Measurements from ENCODE around the gene PACS1.

PACS1 gene

DNA sequence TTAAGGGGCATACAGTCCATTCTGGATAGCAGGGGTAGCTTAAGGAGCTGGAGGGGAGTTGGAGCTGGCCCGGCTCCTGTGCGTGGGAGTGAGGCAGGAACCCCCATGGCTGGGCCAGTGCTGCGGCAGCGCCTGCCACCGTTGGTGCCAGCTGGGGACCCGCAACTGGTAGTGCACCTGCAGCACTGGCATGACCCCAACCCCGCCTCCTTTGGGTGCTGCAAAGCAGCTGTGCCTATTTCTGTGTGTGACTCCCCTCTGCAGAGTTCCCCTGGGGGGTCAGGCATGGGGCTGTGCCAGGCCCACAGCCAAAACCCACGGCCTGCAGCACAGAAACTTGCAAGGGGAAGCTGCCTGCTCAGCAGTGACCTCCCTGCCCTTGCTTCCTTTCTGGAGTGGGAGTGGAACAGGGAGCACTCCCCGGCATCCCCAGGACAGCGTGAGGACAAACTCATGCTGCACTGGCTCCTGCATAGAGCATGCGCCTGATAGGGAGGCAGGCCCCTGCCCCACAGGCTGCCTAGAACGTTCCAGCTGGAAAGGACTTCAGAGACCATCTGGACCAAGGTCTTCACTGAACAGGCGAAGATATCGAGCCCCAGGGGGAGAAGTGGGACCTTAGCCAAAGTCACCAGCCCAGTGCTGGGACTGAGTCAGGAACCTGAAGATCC lies 172.2 kb downstream of the PACS1 start:
- Histone ChIP-seq H3K36me3 (ENCODE audit: insufficient read depth, low read length) (no peaks in the 10 kb centered on the region), H3K9ac (ENCODE audit: low read depth, low read length, poor library complexity, severe bottlenecking) (no peak overlapping the region), H3F3A (ENCODE audit: low read depth) (no peaks in the 10 kb centered on the region), H3K9me2 (replicated peaks; ENCODE audit: low read depth, low read length) (no peaks in the 10 kb centered on the region), H3K79me2 (ENCODE audit: insufficient read depth, low read length) (no peaks in the 10 kb centered on the region), H2AFZ (ENCODE audit: low read length) (no peak overlapping the region), H3K9me3 (ENCODE audit: insufficient read depth, low read depth, low read length) (no peaks in the 10 kb centered on the region), H3K4me1 (ENCODE audit: insufficient read depth, low read length, poor library complexity, severe bottlenecking) (no peaks in the 10 kb centered on the region), H3K27me3 (ENCODE audit: insufficient read depth, low read length, poor library complexity, severe bottlenecking) (no peaks in the 10 kb centered on the region), H3K4me3 (ENCODE audit: low read length, poor library complexity, severe bottlenecking) (no peak overlapping the region), H3K4me2 (ENCODE audit: low read depth, low read length, poor library complexity, severe bottlenecking) (no peak overlapping the region), H4K20me1 (ENCODE audit: insufficient read depth, low read length, poor library complexity, severe bottlenecking) (no peaks in the 10 kb centered on the region)
- TF ChIP-seq CTCF (conservative IDR thresholded peaks at IDR 0.05; ENCODE audit: low read length) (no peak), EZH2phosphoT487 (IDR thresholded peaks at IDR 0.05; ENCODE audit: borderline replicate concordance) (no peak)

- Histone ChIP-seq H4K20me1 (ENCODE audit: insufficient read depth, low read length, poor library complexity, severe bottlenecking) (no peaks in the 10 kb centered on the region), H3K79me2 (ENCODE audit: insufficient read depth, low read length) (no peaks in the 10 kb centered on the region), H3K36me3 (ENCODE audit: insufficient read depth, low read length) (no peaks in the 10 kb centered on the region), H3K4me2 (ENCODE audit: low read depth, low read length, poor library complexity, severe bottlenecking) (no peak overlapping the region), H3K9me2 (replicated peaks; ENCODE audit: low read depth, low read length) (no peaks in the 10 kb centered on the region), H2AFZ (ENCODE audit: low read length) (no peak overlapping the region), H3K27me3 (ENCODE audit: insufficient read depth, low read length, poor library complexity, severe bottlenecking) (no peaks in the 10 kb centered on the region), H3F3A (ENCODE audit: low read depth) (no peaks in the 10 kb centered on the region), H3K4me1 (ENCODE audit: insufficient read depth, low read length, poor library complexity, severe bottlenecking) (no peaks in the 10 kb centered on the region), H3K9ac (ENCODE audit: low read depth, low read length, poor library complexity, severe bottlenecking) (no peak overlapping the region), H3K9me3 (ENCODE audit: insufficient read depth, low read depth, low read length) (no peaks in the 10 kb centered on the region), H3K4me3 (ENCODE audit: low read length, poor library complexity, severe bottlenecking) (no peak overlapping the region)
- TF ChIP-seq CTCF (conservative IDR thresholded peaks at IDR 0.05; ENCODE audit: low read length) (no peak), EZH2phosphoT487 (IDR thresholded peaks at IDR 0.05; ENCODE audit: borderline replicate concordance) (no peak)
Measured at GRCh38 chr11:66243782-66244535, 173.9 kb downstream of the PACS1 start.

- Histone ChIP-seq H3K4me2 (ENCODE audit: low read depth, low read length, poor library complexity, severe bottlenecking) (no peak overlapping the region), H3K4me1 (ENCODE audit: insufficient read depth, low read length, poor library complexity, severe bottlenecking) (no peaks in the 10 kb centered on the region), H3K27me3 (ENCODE audit: insufficient read depth, low read length, poor library complexity, severe bottlenecking) (no peaks in the 10 kb centered on the region), H3K4me3 (ENCODE audit: low read length, poor library complexity, severe bottlenecking) (no peak overlapping the region), H3K36me3 (ENCODE audit: insufficient read depth, low read length) (no peaks in the 10 kb centered on the region), H3K9ac (ENCODE audit: low read depth, low read length, poor library complexity, severe bottlenecking) (no peak overlapping the region), H3K79me2 (ENCODE audit: insufficient read depth, low read length) (no peaks in the 10 kb centered on the region), H2AFZ (ENCODE audit: low read length) (no peak overlapping the region), H3K9me2 (replicated peaks; ENCODE audit: low read depth, low read length) (no peaks in the 10 kb centered on the region), H3F3A (ENCODE audit: low read depth) (no peaks in the 10 kb centered on the region), H4K20me1 (ENCODE audit: insufficient read depth, low read length, poor library complexity, severe bottlenecking) (no peaks in the 10 kb centered on the region), H3K9me3 (ENCODE audit: insufficient read depth, low read depth, low read length) (no peaks in the 10 kb centered on the region)
- TF ChIP-seq CTCF (conservative IDR thresholded peaks at IDR 0.05; ENCODE audit: low read length) (no peak), EZH2phosphoT487 (IDR thresholded peaks at IDR 0.05; ENCODE audit: borderline replicate concordance) (no peak)
Measured at GRCh38 chr11:66247295-66247694, 177.2 kb downstream of the PACS1 start.
